Measurements from ENCODE around the gene LRIG3. TPM values are rescaled to one million over a fixed set of nuclear protein-coding genes. Genes with fewer than 3 reads are reported as not detected.
A peak's percentile ranks its signal among the peaks of the same experiment; 100 is the strongest.
"Not testable (repeated sequence)": the region's sequence is repeated elsewhere in the genome, so short reads cannot be mapped to it uniquely, and the experiment has no call there.

LRIG3 gene
- total RNA-seq, 6 experiments from 2014 or later, result 6.1 to 11.0 (median 6.8) TPM

GRCh38 chr12:58915634-58916033 lies 4.7 kb downstream of the LRIG3 start:
- Mint-ChIP-seq H3K27ac (peak overlapping the region; percentile 80), H3K27me3 (ENCODE audit: insufficient read depth) (no peaks in the 10 kb centered on the region), H3K4me3 (peak overlapping the region; percentile 94), H3K4me1 (ENCODE audit: low read depth) (peaks cover 55% of the 10 kb centered on the region), H3K36me3 (ENCODE audit: low read depth) (peaks cover 18% of the 10 kb centered on the region), H3K9me3 (no peaks in the 10 kb centered on the region)
- TF ChIP-seq CTCF (IDR thresholded peaks at IDR 0.05), result no peak
- DNase-seq, result peak; percentile 48

GRCh38 chr12:58915037-58915436 lies 5.3 kb downstream of the LRIG3 start:
- TF ChIP-seq CTCF (IDR thresholded peaks at IDR 0.05), result no peak
- Mint-ChIP-seq H3K4me1 (ENCODE audit: low read depth) (peaks cover 51% of the 10 kb centered on the region), H3K27me3 (ENCODE audit: insufficient read depth) (no peaks in the 10 kb centered on the region), H3K36me3 (ENCODE audit: low read depth) (peaks cover 20% of the 10 kb centered on the region), H3K4me3 (peak overlapping the region; percentile 94), H3K27ac (peak overlapping the region; percentile 80), H3K9me3 (no peaks in the 10 kb centered on the region)
- no peak for DNase-seq

- TF ChIP-seq CTCF (IDR thresholded peaks at IDR 0.05), result no peak
Measured at GRCh38 chr12:58914457-58914856, 5.8 kb downstream of the LRIG3 start.

GRCh38 chr12:58907391-58907790 lies 12.9 kb downstream of the LRIG3 start:
- H3K4me3 Mint-ChIP-seq, result no peak overlapping the region
- H3K27ac Mint-ChIP-seq, result no peak overlapping the region
- 0 out of 2 replicates have a peak, but pooled peaks cover 3% of the 10 kb centered on the region for H3K9me3 Mint-ChIP-seq
- DNase-seq, result no peak
- no peak for TF ChIP-seq CTCF (IDR thresholded peaks at IDR 0.05)
- peaks cover 39% of the 10 kb centered on the region for H3K36me3 Mint-ChIP-seq (ENCODE audit: low read depth)
- H3K4me1 Mint-ChIP-seq (ENCODE audit: low read depth), result peaks cover under 1% of the 10 kb centered on the region; the same call in 1 of the 2 replicates
- H3K27me3 Mint-ChIP-seq (ENCODE audit: insufficient read depth), result no peaks in the 10 kb centered on the region

More at GRCh38 chr12:58914457-58914856, 5.8 kb downstream of the LRIG3 start:
- Mint-ChIP-seq H3K27me3 (ENCODE audit: insufficient read depth) (no peaks in the 10 kb centered on the region), H3K27ac (no peak overlapping the region), H3K4me1 (ENCODE audit: low read depth) (peaks cover 51% of the 10 kb centered on the region), H3K4me3 (no peak overlapping the region), H3K9me3 (no peaks in the 10 kb centered on the region), H3K36me3 (ENCODE audit: low read depth) (peaks cover 20% of the 10 kb centered on the region)
- no peak for DNase-seq

GRCh38 chr12:58906917-58907316 lies 13.4 kb downstream of the LRIG3 start:
- Mint-ChIP-seq H3K27ac (no peak overlapping the region), H3K9me3 (0 out of 2 replicates have a peak, but pooled peaks cover 3% of the 10 kb centered on the region), H3K27me3 (ENCODE audit: insufficient read depth) (no peaks in the 10 kb centered on the region), H3K4me1 (ENCODE audit: low read depth) (no peaks in the 10 kb centered on the region; the same call in 1 of the 2 replicates), H3K36me3 (ENCODE audit: low read depth) (peaks cover 38% of the 10 kb centered on the region), H3K4me3 (no peak overlapping the region)
- no peak for TF ChIP-seq CTCF (IDR thresholded peaks at IDR 0.05)
- no peak for DNase-seq

- no peaks in the 10 kb centered on the region; the same call in 1 of the 2 replicates for H3K4me1 Mint-ChIP-seq (ENCODE audit: low read depth)
- H3K36me3 Mint-ChIP-seq (ENCODE audit: low read depth), result peaks cover 29% of the 10 kb centered on the region
- no peak for TF ChIP-seq CTCF (IDR thresholded peaks at IDR 0.05)
- no peaks in the 10 kb centered on the region for H3K27me3 Mint-ChIP-seq (ENCODE audit: insufficient read depth)
- 0 out of 2 replicates have a peak, but pooled peaks cover 3% of the 10 kb centered on the region for H3K9me3 Mint-ChIP-seq
- H3K27ac Mint-ChIP-seq, result no peak overlapping the region
- H3K4me3 Mint-ChIP-seq, result no peak overlapping the region
- DNase-seq, result no peak
Measured at GRCh38 chr12:58905422-58905821, 14.9 kb downstream of the LRIG3 start.

GRCh38 chr12:58902726-58903125 lies 17.6 kb downstream of the LRIG3 start:
- not testable (repeated sequence) for H3K4me1 Mint-ChIP-seq (ENCODE audit: low read depth); H3K4me3 Mint-ChIP-seq; H3K9me3 Mint-ChIP-seq; DNase-seq; H3K27ac Mint-ChIP-seq; H3K27me3 Mint-ChIP-seq (ENCODE audit: insufficient read depth)
- H3K36me3 Mint-ChIP-seq (ENCODE audit: low read depth), result peaks cover 26% of the 10 kb centered on the region; the same call in 1 of the 2 replicates

Measured in HFFc6 (cell line).